Stimulated activated effector memory CD8-positive, alpha-beta T cell treated with anti-CD3 and anti-CD28 coated beads, Interleukin-12 subunit alpha, Interleukin-12 subunit beta, amount 100 ng/mL, for 72 hours (primary cell): ENCODE measurements around the gene TMEM61.
A peak's percentile ranks its signal among the peaks of the same experiment; 100 is the strongest.
"Not testable (repeated sequence)": the region's sequence is repeated elsewhere in the genome, so short reads cannot be mapped to it uniquely, and the experiment has no call there.

Experiments
- ATAC-seq: fragments of 150-1000 bp; cut with Tn5 transposase; 2 replicates; pipeline ENCODE4 v1.10.0; 2021
- DNase-seq, 2 donors: peaks; one replicate each; pipeline ENCODE4 v3.0.0; 2021 to 2022; ENCODE audit warnings: low spot score in 2 of 2
- H3K27ac Mint-ChIP-seq: one replicate; pipeline ENCODE4 v1.8.0; 2022; ENCODE audit warnings: mild to moderate bottlenecking, mixed read lengths
- H3K36me3 Mint-ChIP-seq: one replicate; pipeline ENCODE4 v1.8.0; 2022; ENCODE audit warnings: mild to moderate bottlenecking, mixed read lengths
- H3K4me1 Mint-ChIP-seq: one replicate; pipeline ENCODE4 v1.8.0; 2022; ENCODE audit warnings: mixed read lengths
- H3K4me3 Mint-ChIP-seq: one replicate; pipeline ENCODE4 v1.8.0; 2022; ENCODE audit warnings: mild to moderate bottlenecking, mixed read lengths
- H3K9me3 Mint-ChIP-seq: one replicate; pipeline ENCODE4 v1.8.0; 2022; ENCODE audit warnings: mixed read lengths

Gene TMEM61

DNA sequence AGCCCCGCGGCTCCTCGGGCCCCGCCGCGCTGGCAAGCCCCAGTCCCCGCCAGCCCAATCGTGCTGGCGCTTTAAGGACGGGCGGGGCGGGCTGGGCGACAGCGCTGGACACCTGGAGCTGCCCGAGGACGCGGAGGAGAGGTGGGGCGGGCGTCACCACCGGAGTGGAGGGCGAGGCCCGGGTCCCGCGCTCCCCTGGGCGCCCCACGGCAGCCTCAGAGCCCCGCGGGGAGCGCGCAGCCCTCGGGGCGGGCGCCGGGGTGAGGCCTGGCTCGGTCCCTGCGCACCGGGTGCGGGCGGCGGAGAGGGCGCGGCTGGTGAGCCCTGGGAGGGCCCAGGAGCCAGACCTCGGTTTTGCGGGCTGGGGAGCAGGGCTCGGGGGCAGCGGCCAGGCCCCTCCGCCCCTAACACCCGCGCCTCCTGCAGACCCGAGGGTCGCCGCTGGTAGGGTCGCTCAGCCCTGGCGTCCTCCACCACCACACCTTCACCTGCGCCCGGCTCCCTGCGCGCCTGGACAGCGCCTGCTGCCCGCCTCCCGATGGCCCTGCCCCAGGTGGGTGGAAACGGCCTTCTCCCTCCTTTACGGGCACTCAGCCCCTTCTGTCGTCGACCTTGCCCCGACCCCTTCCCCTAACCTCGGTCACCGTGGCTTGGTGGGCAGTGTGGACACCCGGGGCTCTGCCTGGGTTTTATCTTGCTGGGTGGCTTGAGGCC is at the start of gene TMEM61:
Gene TMEM61 (plus strand): TSS at position 101 of the 714 bp plus-strand sequence. CDS start 438 bp downstream, at position 539.
- Mint-ChIP-seq H3K9me3 (no peaks in the 10 kb centered on the region), H3K4me1 (no peaks in the 10 kb centered on the region), H3K27ac (no peak within 1 kb of the TSS), H3K4me3 (no peak within 1 kb of the TSS), H3K36me3 (no peaks in the 10 kb centered on the region)
- ATAC-seq: no peak
- DNase-seq: no peak

DNA sequence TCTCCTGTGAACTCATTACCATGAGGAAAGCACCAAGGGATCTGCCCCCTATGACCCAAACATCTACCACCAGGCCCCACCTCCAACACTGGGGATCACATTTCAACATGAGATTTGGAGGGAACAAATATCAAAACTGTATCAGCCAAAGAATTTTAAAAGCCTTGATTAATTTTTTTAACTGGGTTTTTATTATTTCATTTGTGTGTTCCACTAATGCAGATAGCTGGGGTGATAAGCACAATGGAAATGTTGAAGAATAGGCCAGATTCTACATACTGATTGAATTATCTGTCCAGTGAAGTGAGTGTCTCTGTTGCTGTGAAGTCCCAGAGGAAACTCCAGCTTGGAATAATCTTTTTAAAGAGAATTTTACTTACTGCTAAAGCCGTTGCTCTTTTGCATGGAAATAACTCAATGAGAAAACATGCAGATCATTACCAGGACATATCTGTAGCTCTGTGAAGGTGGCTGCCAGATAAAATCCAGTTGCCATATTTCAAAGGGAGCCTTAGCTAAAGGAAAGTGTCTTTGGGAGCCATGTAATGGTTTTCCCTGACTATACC is 49.1 kb upstream of the TMEM61 start:
- Mint-ChIP-seq H3K4me3 (no peak overlapping the region), H3K36me3 (no peaks in the 10 kb centered on the region), H3K27ac (no peak overlapping the region), H3K4me1 (no peaks in the 10 kb centered on the region), H3K9me3 (peaks cover 2% of the 10 kb centered on the region)
- no peak for DNase-seq
- no peak for ATAC-seq

DNA sequence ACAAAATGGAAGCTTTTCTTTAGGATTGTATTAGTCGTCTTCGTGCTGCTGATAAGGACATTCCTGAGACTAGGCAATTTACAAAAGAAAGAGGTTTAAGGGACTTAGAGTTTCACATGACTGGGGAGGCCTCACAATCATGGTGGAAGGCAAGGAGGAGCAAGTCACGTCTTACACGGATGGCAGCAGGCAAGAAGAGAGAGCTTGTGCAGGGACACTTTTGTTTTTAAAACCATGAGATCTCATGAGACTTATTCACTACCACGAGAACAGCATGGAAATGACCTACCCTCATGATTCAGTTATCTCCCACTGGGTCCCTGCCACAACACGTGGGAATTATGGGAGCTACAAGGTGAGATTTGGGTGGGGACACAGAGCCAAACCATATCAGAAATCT is 46.3 kb upstream of the TMEM61 start:
- ATAC-seq, DNase-seq, H3K4me3 Mint-ChIP-seq, H3K4me1 Mint-ChIP-seq, H3K9me3 Mint-ChIP-seq, H3K27ac Mint-ChIP-seq, H3K36me3 Mint-ChIP-seq: not testable (repeated sequence)

DNA sequence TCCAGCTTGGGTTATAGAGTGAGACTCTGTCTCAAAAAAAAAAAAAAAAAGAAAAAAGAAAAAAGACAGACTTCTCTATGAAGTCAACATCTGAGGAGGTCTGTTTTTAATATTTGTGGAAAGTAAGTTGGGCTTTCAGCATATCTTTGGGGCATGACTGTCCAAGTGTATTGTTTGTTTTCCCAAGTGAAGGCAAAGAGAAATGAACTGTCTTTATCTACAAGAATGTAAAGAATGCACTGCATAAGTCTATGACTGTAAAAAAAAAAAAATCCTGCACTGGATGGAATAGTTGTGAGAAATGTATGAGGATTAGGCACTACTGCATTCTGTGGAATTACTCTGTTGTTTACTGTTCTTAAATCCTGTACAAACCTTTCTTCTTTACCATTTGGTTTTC is 45.6 kb upstream of the TMEM61 start:
- ATAC-seq (no peak), DNase-seq (no peak)
- H3K4me1 Mint-ChIP-seq: no peaks in the 10 kb centered on the region
- no peaks in the 10 kb centered on the region for H3K36me3 Mint-ChIP-seq
- no peak overlapping the region for H3K4me3 Mint-ChIP-seq
- no peak overlapping the region for H3K27ac Mint-ChIP-seq
- H3K9me3 Mint-ChIP-seq: peaks cover 2% of the 10 kb centered on the region

DNA sequence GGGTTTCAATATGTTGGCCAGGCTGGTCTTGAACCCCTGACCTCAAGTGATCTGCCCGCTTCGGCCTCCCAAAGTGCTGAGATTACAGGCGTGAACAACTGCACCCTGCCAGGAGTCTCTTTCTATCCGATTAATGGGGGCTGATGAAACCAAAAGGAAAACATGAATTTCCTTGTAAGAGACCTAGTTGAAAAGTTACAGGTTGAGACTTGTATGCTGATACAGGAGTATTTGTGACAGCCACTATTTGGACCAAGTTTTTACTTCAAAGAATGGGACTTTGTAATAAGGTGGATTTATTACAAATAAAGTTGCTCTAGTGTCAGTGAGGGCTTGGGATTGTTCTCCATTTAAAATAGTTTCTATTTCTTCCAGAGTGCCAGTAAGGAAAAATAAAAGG is 43.6 kb upstream of the TMEM61 start:
- H3K4me1 Mint-ChIP-seq: no peaks in the 10 kb centered on the region
- H3K36me3 Mint-ChIP-seq: no peaks in the 10 kb centered on the region
- H3K27ac Mint-ChIP-seq: no peak overlapping the region
- H3K9me3 Mint-ChIP-seq: no peaks in the 10 kb centered on the region
- DNase-seq (no peak), ATAC-seq (no peak)
- H3K4me3 Mint-ChIP-seq: no peak overlapping the region

DNA sequence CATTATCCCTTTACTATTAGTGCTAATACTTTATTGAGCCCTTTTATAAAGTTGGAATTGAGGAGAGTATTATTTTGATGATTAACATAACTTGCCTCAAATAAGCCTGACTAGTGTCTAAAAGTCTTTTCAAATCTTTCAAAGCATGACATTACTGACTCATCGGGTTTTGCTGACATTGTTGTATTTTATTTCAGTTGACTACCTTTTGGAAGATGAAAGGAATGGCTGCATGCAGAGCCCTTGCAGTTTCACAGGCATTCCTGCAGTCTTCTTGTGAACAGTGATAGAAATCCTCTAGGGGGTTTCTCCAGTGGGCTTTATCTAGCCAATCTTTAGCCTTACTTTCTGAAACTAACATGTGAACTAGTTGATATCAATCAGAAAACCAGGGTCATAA is 43.0 kb upstream of the TMEM61 start:
- no peak overlapping the region for H3K27ac Mint-ChIP-seq
- no peaks in the 10 kb centered on the region for H3K9me3 Mint-ChIP-seq
- ATAC-seq (no peak), DNase-seq (no peak)
- no peaks in the 10 kb centered on the region for H3K4me1 Mint-ChIP-seq
- H3K36me3 Mint-ChIP-seq: no peaks in the 10 kb centered on the region
- no peak overlapping the region for H3K4me3 Mint-ChIP-seq

DNA sequence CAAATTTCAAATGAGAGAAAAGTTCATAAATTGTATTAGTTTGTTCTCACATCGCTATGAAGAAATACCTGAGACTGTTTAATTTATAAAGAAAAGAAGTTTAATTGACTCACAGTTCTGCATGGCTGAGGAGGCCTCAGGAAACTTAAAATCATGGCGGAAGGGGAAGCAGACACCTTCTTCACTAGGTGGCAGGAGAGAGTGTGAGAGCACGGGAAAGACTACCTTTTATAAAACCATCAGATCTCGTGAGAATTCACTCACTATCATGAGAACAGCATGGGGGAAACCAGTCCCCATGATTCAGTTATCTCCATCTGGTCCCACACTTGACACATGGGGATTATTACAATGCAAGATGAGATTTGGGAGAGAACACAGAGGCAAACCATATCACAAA is 41.5 kb upstream of the TMEM61 start:
- not testable (repeated sequence) for ATAC-seq, H3K4me1 Mint-ChIP-seq, H3K4me3 Mint-ChIP-seq, H3K9me3 Mint-ChIP-seq, DNase-seq, H3K27ac Mint-ChIP-seq, H3K36me3 Mint-ChIP-seq

DNA sequence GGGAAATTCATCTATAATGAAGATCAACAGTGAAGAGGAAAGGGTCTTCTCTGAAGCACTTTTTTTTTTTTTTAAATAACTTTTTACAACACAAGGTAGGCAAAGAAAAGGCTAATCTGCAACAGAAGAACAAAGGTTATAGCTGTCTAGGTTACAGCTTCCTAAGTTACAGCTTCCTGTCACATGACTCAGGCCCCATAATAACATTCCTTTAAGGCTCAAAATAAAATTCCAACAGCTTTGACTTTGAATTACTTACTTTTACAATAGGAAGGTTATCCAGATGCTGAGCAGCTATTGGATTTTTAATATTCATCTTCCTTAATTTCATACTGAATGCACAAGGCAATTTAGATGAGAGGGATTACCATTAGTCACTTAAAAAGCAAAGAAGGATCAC is 40.4 kb upstream of the TMEM61 start:
- Mint-ChIP-seq H3K4me1 (peaks cover 3% of the 10 kb centered on the region), H3K36me3 (no peaks in the 10 kb centered on the region), H3K9me3 (no peaks in the 10 kb centered on the region), H3K4me3 (no peak overlapping the region), H3K27ac (no peak overlapping the region)
- DNase-seq: no peak
- no peak for ATAC-seq

DNA sequence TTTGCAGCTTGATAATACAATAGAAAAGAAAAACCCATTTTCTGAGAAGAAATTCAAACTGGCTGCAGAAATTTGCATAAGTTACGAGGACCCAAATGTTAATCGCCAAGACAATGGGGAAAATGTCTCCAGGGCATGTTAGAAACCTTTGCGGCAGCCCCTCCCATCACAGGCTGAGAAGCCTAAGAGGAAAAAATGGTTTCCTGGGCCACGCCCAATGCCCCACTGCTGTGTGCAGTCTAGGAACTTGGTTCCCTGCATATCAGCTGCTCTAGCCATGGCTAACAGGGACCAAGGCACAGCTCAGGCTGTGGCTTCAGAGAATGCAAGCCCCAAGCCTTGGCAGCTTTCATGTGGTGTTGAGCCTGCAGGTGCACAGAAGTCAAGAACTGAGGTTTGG is 37.5 kb upstream of the TMEM61 start:
- Mint-ChIP-seq H3K4me3 (no peak overlapping the region), H3K9me3 (no peaks in the 10 kb centered on the region), H3K27ac (no peak overlapping the region), H3K36me3 (no peaks in the 10 kb centered on the region), H3K4me1 (peaks cover 10% of the 10 kb centered on the region)
- no peak for ATAC-seq
- DNase-seq: no peak

DNA sequence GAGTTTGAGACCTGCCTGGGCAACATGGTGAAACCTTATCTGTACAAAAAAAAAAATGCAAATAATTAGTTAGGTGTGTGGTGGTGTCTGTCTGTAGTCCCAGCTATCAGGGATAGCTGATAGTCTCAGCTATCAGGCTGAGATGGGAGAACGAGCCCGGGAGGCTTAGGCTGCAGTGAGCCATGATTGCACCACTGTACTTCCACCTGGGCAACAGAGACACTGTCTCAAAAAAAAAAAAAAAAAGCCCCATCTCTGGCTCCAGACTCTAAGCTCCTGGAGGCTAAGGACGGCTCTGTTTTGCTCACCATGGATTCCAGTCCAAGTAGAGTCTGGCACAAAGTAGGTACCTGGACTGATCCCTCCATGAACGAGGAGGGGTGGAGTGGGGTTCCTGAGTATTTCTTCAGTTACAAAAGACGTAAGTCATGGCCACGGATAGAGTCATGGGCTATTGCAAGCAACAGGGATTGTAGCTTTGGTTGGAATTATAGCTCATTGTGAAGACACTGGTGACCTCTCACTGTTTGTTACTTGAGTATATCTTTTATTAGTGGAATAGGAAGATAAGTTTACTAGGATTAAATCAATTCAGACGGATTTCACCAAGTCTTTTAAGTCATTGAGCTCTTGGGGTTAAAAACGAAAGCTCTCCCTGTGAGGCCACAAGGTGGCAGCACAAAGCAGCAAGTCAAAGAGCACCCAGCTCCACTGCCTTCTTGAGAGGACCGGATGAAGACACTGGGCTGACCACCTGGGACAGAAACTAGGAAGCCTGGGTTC is 35.6 kb upstream of the TMEM61 start:
- peaks cover 19% of the 10 kb centered on the region for H3K4me1 Mint-ChIP-seq
- DNase-seq: peak; percentile 55 to 72
- ATAC-seq: peak; percentile 82
- H3K9me3 Mint-ChIP-seq: no peaks in the 10 kb centered on the region
- H3K36me3 Mint-ChIP-seq: no peaks in the 10 kb centered on the region
- no peak overlapping the region for H3K4me3 Mint-ChIP-seq
- H3K27ac Mint-ChIP-seq: peak overlapping the region; percentile 45

DNA sequence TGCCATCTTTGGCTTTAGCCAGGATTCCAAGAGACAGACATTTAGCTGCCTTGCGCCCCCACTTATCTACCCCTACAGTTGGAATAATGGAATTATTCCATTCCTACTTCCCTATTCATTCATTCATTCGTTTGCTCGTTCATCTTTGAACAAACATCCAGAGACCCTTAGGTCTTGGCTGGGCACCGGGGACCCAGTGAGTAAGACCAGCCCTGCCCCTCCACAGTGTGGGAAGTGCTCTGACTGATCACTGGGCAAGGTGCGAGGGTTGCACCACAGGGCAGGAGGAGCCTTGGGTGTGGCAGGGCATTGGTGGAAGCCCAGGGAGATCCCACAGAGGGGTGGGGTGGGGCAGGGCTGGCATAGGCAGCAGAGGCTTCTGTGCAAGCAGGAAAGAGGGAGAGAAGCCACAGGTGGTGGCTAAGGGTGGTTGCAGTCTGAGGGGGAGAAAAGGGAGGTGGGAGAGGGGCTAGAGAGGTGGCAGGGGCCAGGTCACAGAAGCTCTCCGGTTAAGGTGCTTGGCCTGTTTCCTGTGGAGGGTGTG is 35.0 kb upstream of the TMEM61 start:
- DNase-seq (no peak), ATAC-seq (peak; percentile 52)
- Mint-ChIP-seq H3K27ac (peak overlapping the region; percentile 45), H3K4me3 (no peak overlapping the region), H3K36me3 (no peaks in the 10 kb centered on the region), H3K9me3 (no peaks in the 10 kb centered on the region), H3K4me1 (peaks cover 25% of the 10 kb centered on the region)

DNA sequence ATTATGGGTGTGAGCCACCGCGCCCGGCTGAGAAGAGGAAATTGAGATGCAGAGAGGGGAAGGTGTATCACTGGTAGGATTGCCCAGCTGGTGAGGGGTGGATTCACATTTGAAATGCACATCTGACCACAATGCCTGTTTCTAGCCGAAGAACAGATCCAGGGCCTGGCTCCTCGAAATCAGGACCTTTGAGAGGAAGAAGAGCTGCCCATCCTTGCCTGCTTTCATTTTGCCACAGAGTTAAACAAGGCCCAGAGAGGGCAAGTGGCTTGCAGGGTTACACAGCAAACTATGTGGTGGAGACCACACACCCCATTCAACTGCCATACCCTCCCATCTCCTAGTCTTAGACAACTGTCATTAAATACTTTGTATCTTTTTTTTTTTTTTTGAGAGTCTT is 32.9 kb upstream of the TMEM61 start:
- Mint-ChIP-seq H3K9me3 (no peaks in the 10 kb centered on the region), H3K36me3 (no peaks in the 10 kb centered on the region), H3K4me3 (no peak overlapping the region), H3K27ac (no peak overlapping the region), H3K4me1 (peaks cover 30% of the 10 kb centered on the region)
- ATAC-seq (no peak), DNase-seq (no peak)

DNA sequence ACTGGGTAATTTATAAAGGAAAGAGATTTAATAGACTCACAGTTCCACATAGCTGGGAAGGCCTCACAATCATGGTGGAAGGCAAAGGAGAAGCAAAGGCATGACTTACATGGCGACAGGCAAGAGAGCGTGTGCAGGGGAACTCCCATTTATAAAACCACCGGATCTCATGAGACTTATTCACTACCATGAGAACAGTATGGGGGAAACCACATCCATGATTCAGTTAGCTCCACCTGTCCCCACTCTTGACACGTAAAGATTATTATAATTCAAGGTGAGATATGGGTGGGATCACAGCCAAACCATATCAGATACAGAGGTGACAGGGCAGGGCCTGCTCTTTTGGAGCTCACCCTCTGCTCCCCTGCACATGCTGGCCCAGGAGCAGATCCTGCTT is 31.4 kb upstream of the TMEM61 start:
- Mint-ChIP-seq H3K4me3 (no peak overlapping the region), H3K4me1 (peaks cover 30% of the 10 kb centered on the region), H3K36me3 (no peaks in the 10 kb centered on the region), H3K9me3 (no peaks in the 10 kb centered on the region), H3K27ac (no peak overlapping the region)
- peak; percentile 76 for ATAC-seq
- DNase-seq: no peak

DNA sequence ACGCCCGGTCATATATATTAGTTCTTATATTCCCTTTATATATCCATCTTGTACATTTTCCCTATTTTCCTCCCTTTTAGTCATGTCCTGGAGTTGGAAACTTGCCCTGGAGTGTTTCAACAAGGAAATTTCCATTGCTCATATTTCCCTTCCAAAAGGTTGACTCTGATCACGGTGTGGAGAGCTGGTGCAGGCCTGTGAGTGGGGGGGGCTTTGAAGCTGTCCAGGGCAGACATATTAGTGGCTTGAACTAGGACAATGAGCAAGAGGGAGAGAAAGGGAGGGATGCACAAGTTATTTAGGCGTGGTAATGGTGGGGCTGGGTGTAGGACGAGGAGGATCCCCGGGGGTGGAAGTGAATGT is 30.4 kb upstream of the TMEM61 start:
- DNase-seq (no peak), ATAC-seq (no peak)
- no peaks in the 10 kb centered on the region for H3K36me3 Mint-ChIP-seq
- peak overlapping the region; percentile 15 for H3K4me3 Mint-ChIP-seq
- no peaks in the 10 kb centered on the region for H3K9me3 Mint-ChIP-seq
- H3K4me1 Mint-ChIP-seq: peaks cover 27% of the 10 kb centered on the region
- no peak overlapping the region for H3K27ac Mint-ChIP-seq

DNA sequence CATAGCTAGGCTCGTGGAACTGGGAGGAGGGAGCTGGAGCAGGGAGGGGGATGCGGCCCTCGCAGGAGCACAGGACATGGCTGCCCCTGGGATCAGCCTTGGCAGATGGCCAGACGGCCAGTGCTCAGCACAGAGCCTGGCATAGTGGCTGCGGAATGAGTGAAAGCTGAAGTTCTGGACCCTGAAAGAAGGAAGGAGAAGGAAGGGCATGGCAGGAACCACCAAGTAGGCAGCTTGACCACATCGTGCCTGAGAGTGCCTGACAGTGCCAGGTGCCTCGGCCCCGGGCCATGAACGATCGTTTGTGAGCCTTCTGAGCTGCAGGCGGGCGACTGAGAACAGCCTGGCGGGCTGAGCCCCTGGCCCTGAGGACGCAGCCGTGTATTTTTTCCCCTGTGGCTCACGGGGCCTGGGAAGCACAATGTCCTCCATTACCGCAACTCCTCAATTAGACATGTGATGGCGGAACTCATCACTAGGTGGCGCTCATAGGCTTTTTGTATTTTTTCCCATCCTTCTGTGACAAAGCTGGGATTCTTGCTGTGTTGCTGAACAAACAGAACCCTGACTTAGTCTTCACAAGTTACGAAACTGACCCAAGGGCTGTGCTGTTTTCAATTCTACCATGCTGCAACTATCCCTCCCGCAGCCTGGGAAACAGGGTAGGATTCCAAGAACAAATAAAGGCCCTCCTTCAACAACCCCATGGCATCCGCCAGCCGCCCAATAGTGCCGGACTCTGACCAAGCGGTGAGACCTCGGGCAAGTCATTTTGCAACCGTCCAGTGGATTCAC is 29.9 kb upstream of the TMEM61 start:
- ATAC-seq (peak; percentile 47), DNase-seq (peak; percentile 57 to 80)
- no peaks in the 10 kb centered on the region for H3K36me3 Mint-ChIP-seq
- peak overlapping the region; percentile 15 for H3K4me3 Mint-ChIP-seq
- peaks cover 21% of the 10 kb centered on the region for H3K4me1 Mint-ChIP-seq
- no peaks in the 10 kb centered on the region for H3K9me3 Mint-ChIP-seq
- H3K27ac Mint-ChIP-seq: no peak overlapping the region
